H1 (cell line): ENCODE measurements around the gene S100A10. TPM values are rescaled to one million over a fixed set of nuclear protein-coding genes. Genes with fewer than 3 reads are reported as not detected.

Experiments used
- CTCF ChIA-PET: fragments of 300-600 bp; sonication (Branson Sonifier 250); formaldehyde crosslinking; loops from one replicate; lab custom pipeline; 2021; ENCODE audit not compliant: partially characterized antibody; lab: Charles Lee
- POLR2A ChIA-PET: fragments of 300-600 bp; sonication (Branson Sonifier 250); formaldehyde crosslinking; loops from one replicate; lab custom pipeline; 2021; ENCODE audit warnings: inconsistent platforms; ENCODE audit not compliant: partially characterized antibody; lab: Charles Lee
- DNase-seq, 2 experiments: peaks; one replicate each; pipeline versions ENCODE4 v3.0.0 to v3.0.0-alpha.2; 2010 to 2022; ENCODE audit warnings: low spot score in 2 of 2, low read depth in 1 of 2, mixed read lengths in 1 of 2
- FAIRE-seq: peaks from 2 replicates; lab custom pipeline; 2011; peaks lifted over from hg19 to GRCh38; lab: Jason Lieb, UNC
- H2AFZ ChIP-seq: 2 replicates; pipeline ENCODE4 v1.8.1; 2012; ENCODE audit warnings: low read length, inconsistent platforms
- H2AK5ac ChIP-seq: 2 replicates; pipeline ENCODE4 v1.6.1; 2013; ENCODE audit warnings: low read depth, low read length
- H2BK120ac ChIP-seq: replicated peaks from 2 replicates; pipeline ENCODE3; 2013; ENCODE audit warnings: low read depth, low read length, inconsistent platforms
- H2BK12ac ChIP-seq: 2 replicates; pipeline ENCODE4 v1.6.1; 2013; ENCODE audit warnings: low read depth, low read length
- H2BK15ac ChIP-seq: 2 replicates; pipeline ENCODE4 v1.6.1; 2013; ENCODE audit warnings: low read length
- H2BK20ac ChIP-seq: 2 replicates; pipeline ENCODE4 v1.6.1; 2013; ENCODE audit warnings: low read length
- H2BK5ac ChIP-seq: 2 replicates; pipeline ENCODE4 v1.6.1; 2013; ENCODE audit warnings: low read depth, low read length
- H3K14ac ChIP-seq: 2 replicates; pipeline ENCODE4 v1.6.1; 2013; ENCODE audit warnings: inconsistent platforms; ENCODE audit not compliant: insufficient read length
- H3K18ac ChIP-seq: 2 replicates; pipeline ENCODE4 v1.6.1; 2013; ENCODE audit warnings: low read length; ENCODE audit errors: extremely low read depth
- H3K23ac ChIP-seq: 2 replicates; pipeline ENCODE4 v1.6.1; 2013; ENCODE audit warnings: inconsistent platforms; ENCODE audit not compliant: insufficient read length
- H3K23me2 ChIP-seq: 2 replicates; pipeline ENCODE4 v1.6.1; 2013; ENCODE audit warnings: low read depth, low read length
- H3K27ac ChIP-seq: 2 replicates; pipeline ENCODE4 v1.6.1; 2011; ENCODE audit warnings: low read depth, low read length, inconsistent platforms
- H3K27me3 ChIP-seq, 4 experiments: replicated peaks in 1 of 4; 1 replicate in 1 of 4; 2 replicates in 3 of 4; pipeline versions ENCODE4 v1.6.1 to v1.8.1; 2011 to 2013; ENCODE audit warnings: low read length in 3 of 4, mild to moderate bottlenecking in 3 of 4, inconsistent platforms in 2 of 4, mixed read lengths in 2 of 4, moderate library complexity in 1 of 4; ENCODE audit not compliant: control insufficient read depth in 3 of 4, insufficient read depth in 3 of 4; ENCODE audit errors: extremely low read depth in 1 of 4
- H3K36me3 ChIP-seq, 4 experiments: 2 replicates each; pipeline versions ENCODE4 v1.6.1 to v1.8.1; 2011 to 2013; ENCODE audit warnings: mild to moderate bottlenecking in 4 of 4, low read length in 3 of 4, moderate library complexity in 2 of 4, control low read depth in 1 of 4, inconsistent platforms in 1 of 4; ENCODE audit not compliant: insufficient read depth in 4 of 4, control insufficient read depth in 2 of 4
- H3K4ac ChIP-seq: replicated peaks from 2 replicates; pipeline ENCODE3; 2013; ENCODE audit warnings: low read length, low read depth, mixed read lengths, inconsistent platforms; ENCODE audit not compliant: insufficient read length
- H3K4me1 ChIP-seq, 4 experiments: replicated peaks in 1 of 4; 1 replicate in 1 of 4; 2 replicates in 3 of 4; pipeline versions ENCODE4 v1.6.1 to v1.8.1; 2011 to 2013; ENCODE audit warnings: low read length in 3 of 4, inconsistent platforms in 2 of 4, mixed read lengths in 1 of 4; ENCODE audit not compliant: insufficient read depth in 4 of 4, control insufficient read depth in 3 of 4
- H3K4me2 ChIP-seq, 2 experiments: 2 replicates each; pipeline versions ENCODE4 v1.6.1 to v1.8.1; 2011 to 2013; ENCODE audit warnings: low read depth in 2 of 2, low read length in 2 of 2, control low read depth in 1 of 2, inconsistent platforms in 1 of 2, mild to moderate bottlenecking in 1 of 2; ENCODE audit not compliant: insufficient read depth in 1 of 2
- H3K4me3 ChIP-seq, 4 experiments: fragments of 200-600, 300-600 bp in 1 of 4; sonication (generic), shearing (Covaris generic), sonication (Bioruptor Twin) in 1 of 4; 2 replicates each; pipeline versions ENCODE4 v1.5.1 to v1.8.1; 2011 to 2016; ENCODE audit warnings: low read length in 4 of 4, low read depth in 3 of 4, control low read depth in 2 of 4, inconsistent platforms in 2 of 4, mild to moderate bottlenecking in 2 of 4, mixed read lengths in 1 of 4, moderate library complexity in 1 of 4; ENCODE audit not compliant: insufficient read depth in 2 of 4; ENCODE audit errors: extremely low read depth in 1 of 4
- H3K56ac ChIP-seq: replicated peaks from 2 replicates; pipeline ENCODE3; 2013; ENCODE audit warnings: low read depth, mild to moderate bottlenecking, mixed read lengths, low read length, inconsistent platforms; ENCODE audit not compliant: insufficient read length
- H3K79me1 ChIP-seq: 2 replicates; pipeline ENCODE4 v1.6.1; 2013; ENCODE audit warnings: low read depth, low read length, control low read depth
- H3K79me2 ChIP-seq, 2 experiments: 2 replicates each; pipeline versions ENCODE4 v1.6.1 to v1.8.1; 2012 to 2013; ENCODE audit warnings: low read length in 2 of 2, mild to moderate bottlenecking in 2 of 2, inconsistent platforms in 1 of 2; ENCODE audit not compliant: insufficient read depth in 2 of 2, control insufficient read depth in 1 of 2
- H3K9ac ChIP-seq, 4 experiments: replicated peaks in 1 of 4; 1 replicate in 1 of 4; 2 replicates in 3 of 4; pipeline versions ENCODE4 v1.6.1 to v1.8.1; 2011 to 2013; ENCODE audit warnings: low read depth in 3 of 4, low read length in 3 of 4, control low read depth in 2 of 4, mild to moderate bottlenecking in 2 of 4, moderate library complexity in 2 of 4, inconsistent platforms in 1 of 4; ENCODE audit errors: extremely low read depth in 1 of 4
- H3K9me3 ChIP-seq, 2 experiments: 2 replicates each; pipeline versions ENCODE4 v1.6.1 to v1.8.1; 2012 to 2013; ENCODE audit warnings: mild to moderate bottlenecking in 2 of 2, moderate library complexity in 2 of 2, control low read depth in 1 of 2, inconsistent platforms in 1 of 2, low read depth in 1 of 2, low read length in 1 of 2, mixed read lengths in 1 of 2; ENCODE audit not compliant: insufficient read depth in 2 of 2
- H4K20me1 ChIP-seq, 2 experiments: replicated peaks in 1 of 2; 2 replicates each; pipeline versions ENCODE3 to v1.8.1; 2011 to 2013; ENCODE audit warnings: inconsistent platforms in 2 of 2, low read length in 2 of 2, mild to moderate bottlenecking in 1 of 2; ENCODE audit not compliant: insufficient read depth in 2 of 2, control insufficient read depth in 1 of 2
- H4K5ac ChIP-seq: 2 replicates; pipeline ENCODE4 v1.6.1; 2013; ENCODE audit warnings: low read length, low read depth, mixed read lengths, inconsistent platforms; ENCODE audit not compliant: insufficient read length
- H4K8ac ChIP-seq: 2 replicates; pipeline ENCODE4 v1.8.0; 2013; ENCODE audit warnings: mild to moderate bottlenecking, moderate library complexity, low read length, inconsistent platforms; ENCODE audit not compliant: insufficient read depth; ENCODE audit errors: extremely low read depth
- H4K91ac ChIP-seq: replicated peaks from 2 replicates; pipeline ENCODE3; 2013; ENCODE audit warnings: low read length, mixed read lengths, inconsistent platforms; ENCODE audit not compliant: insufficient read length
- EGR1 ChIP-seq: IDR thresholded peaks from 2 replicates; pipeline ENCODE4 v1.6.1; 2011; ENCODE audit warnings: low read depth, low read length, borderline replicate concordance
- WGBS, 2 experiments: shearing (Covaris generic) in 1 of 2; methylation state at CpG; one replicate each; pipeline versions ENCODE4 v1.1.6 to v1.1.7; 2013 to 2015; ENCODE audit warnings: low lambda C conversion rate in 2 of 2, mixed read lengths in 2 of 2, inconsistent platforms in 1 of 2, low coverage in 1 of 2, missing lambda C conversion rate in 1 of 2; ENCODE audit not compliant: insufficient replicate concordance in 2 of 2, insufficient coverage in 1 of 2, insufficient read length in 1 of 2; ENCODE audit errors: extremely low coverage in 1 of 2, missing lambda C conversion rate in 1 of 2; 5-methylcytosine and 5-hydroxymethylcytosine counted together
- polyA plus RNA-seq, 7 experiments: library from polyadenylated mRNA; depleted of rRNA in 3 of 7; stranded (reverse) in 5 of 7; unstranded in 2 of 7; fragments of >200 nt in 5 of 7; fragments of 200-250 nt in 2 of 7; gene quantifications; 1 replicate in 5 of 7; 2 replicates in 1 of 7; 4 replicates in 1 of 7; pipeline versions ENCODE4 v1.2.1 to v1.2.3, GENCODE V29; 2011 to 2013; ENCODE audit warnings: missing spikeins in 2 of 7, mixed read lengths in 2 of 7
- total RNA-seq: library from RNA; stranded (reverse); fragmentation: NEBNext Ultra II Directional; extraction: Animal tissue kit (Norgen Biotek cat#: 25700); gene quantifications from 2 replicates; pipeline ENCODE4 v1.2.1, GENCODE V29; 2021

The S100A10 gene
- total and polyA plus RNA-seq, 2 of the 8 experiments (the other 6 are each of a cell fraction or from before 2014, with no cell fraction given), result 23.9 to 231 TPM

GRCh38 chr1:151944126-151944856, 49.4 kb downstream of the S100A10 start:
- ChIA-PET POLR2A (no interaction called here), CTCF (interaction anchor here (0.9 to 3.3 kb wide), 6 partner anchors 10 to 86 kb away, joined by 3 to 20 read pairs (median 5); no protein-coding TSS in a partner anchor)
- no peaks in the 10 kb centered on the region for H3K27me3 ChIP-seq
- no peak overlapping the region for H3K4me3 ChIP-seq
- H2BK15ac ChIP-seq, result no peak overlapping the region
- no peak overlapping the region for H3K56ac ChIP-seq
- H3K4ac ChIP-seq, result no peak overlapping the region
- H2BK120ac ChIP-seq, result no peak overlapping the region
- no peaks in the 10 kb centered on the region for H4K20me1 ChIP-seq
- H3K23ac ChIP-seq, result no peak overlapping the region
- peak overlapping the region; percentile 19; the same call in 1 of the 2 replicates for H2BK5ac ChIP-seq
- no peaks in the 10 kb centered on the region; the same call in 1 of the 2 replicates for H3K23me2 ChIP-seq
- 81% methylated on average over 7 of the region's 7 CpGs; no CpG with 5 or more reads in 1 of the 2 experiments for WGBS, 2 experiments
- no peak overlapping the region for H3K14ac ChIP-seq
- H3K9me3 ChIP-seq, result no peaks in the 10 kb centered on the region
- DNase-seq (no peak), FAIRE-seq (no peak)
- no peak for TF ChIP-seq EGR1
- H3K79me2 ChIP-seq, result no peaks in the 10 kb centered on the region
- H4K8ac ChIP-seq, result no peak overlapping the region
- no peak overlapping the region for H3K4me2 ChIP-seq
- no peak overlapping the region for H2AFZ ChIP-seq
- H2BK12ac ChIP-seq, result peak overlapping the region; percentile 63; the same call in 1 of the 2 replicates
- no peaks in the 10 kb centered on the region for H3K36me3 ChIP-seq
- no peak overlapping the region for H3K27ac ChIP-seq
- H4K91ac ChIP-seq, result no peak overlapping the region
- H2BK20ac ChIP-seq, result no peak overlapping the region
- H3K4me1 ChIP-seq, result peaks cover 0 to 3% (median 0%) of the 10 kb centered on the region in 4 experiments; a peak in 2 of 7 replicates
- H2AK5ac ChIP-seq, result no peak overlapping the region
- H3K18ac ChIP-seq, result no peak overlapping the region
- H3K9ac ChIP-seq, result 0 out of 7 replicates have a peak overlapping the region, but pooled peaks of 1 of the 4 experiments have one; percentile 5
- H4K5ac ChIP-seq, result no peak overlapping the region
- no peaks in the 10 kb centered on the region for H3K79me1 ChIP-seq
